K562 treated with DMSO at 1 percent for 24 hours (cell line): Measurements from ENCODE around the gene NENF. TPM values are rescaled to one million over a fixed set of nuclear protein-coding genes. Genes with fewer than 3 reads are reported as not detected.

Source experiments
- total RNA-seq: library from RNA; unstranded; fragments of 300-600 nt; gene quantifications from 2 replicates; pipeline ENCODE4 v1.2.3, GENCODE V29; 2022; ENCODE audit warnings: low read depth; ENCODE audit not compliant: insufficient read depth

Gene NENF
- total RNA-seq, result 83.1 and 89.1 TPM in 2 replicates

DNA sequence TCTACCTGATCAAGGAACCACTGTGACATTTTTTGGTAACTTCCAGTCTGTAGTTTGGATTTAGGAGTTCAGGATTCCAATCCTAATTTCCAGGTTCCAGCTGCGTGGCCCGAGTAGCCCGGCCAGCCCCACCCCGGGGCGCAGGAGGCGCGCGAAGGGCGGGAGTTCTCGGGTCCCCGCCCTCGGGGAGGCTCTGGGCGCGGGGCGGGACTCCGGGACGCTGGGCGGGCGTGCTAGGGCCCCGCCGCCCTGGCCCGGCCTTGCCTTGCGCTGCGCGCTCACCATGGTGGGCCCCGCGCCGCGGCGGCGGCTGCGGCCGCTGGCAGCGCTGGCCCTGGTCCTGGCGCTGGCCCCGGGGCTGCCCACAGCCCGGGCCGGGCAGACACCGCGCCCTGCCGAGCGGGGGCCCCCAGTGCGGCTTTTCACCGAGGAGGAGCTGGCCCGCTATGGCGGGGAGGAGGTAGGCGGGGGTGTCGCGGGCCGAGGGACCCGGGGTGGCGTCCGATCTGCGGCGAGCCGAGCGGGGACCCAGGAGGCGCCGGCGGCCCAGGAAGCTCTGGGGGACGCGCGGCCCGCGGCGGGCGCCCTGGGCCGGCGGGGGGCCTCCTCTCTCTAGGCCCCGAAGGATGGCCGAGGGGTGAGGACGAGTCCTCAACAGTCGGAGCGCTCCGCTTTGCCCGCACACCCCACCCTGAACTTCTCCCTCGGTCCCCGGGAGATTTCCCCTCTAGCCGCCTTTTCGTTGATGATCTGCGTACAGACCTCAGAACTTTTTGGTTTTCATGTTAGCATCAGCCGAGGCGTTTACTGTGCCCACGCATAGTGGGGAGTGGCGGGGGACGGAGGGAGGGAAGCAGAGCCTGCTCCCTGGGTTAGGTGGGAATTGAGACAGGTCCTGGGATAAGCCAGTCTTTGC lies at the start of gene NENF:
TSS of gene NENF (plus strand) at position 260 of the 916 bp plus-strand sequence. CDS start at position 284, 24 bp downstream.

DNA sequence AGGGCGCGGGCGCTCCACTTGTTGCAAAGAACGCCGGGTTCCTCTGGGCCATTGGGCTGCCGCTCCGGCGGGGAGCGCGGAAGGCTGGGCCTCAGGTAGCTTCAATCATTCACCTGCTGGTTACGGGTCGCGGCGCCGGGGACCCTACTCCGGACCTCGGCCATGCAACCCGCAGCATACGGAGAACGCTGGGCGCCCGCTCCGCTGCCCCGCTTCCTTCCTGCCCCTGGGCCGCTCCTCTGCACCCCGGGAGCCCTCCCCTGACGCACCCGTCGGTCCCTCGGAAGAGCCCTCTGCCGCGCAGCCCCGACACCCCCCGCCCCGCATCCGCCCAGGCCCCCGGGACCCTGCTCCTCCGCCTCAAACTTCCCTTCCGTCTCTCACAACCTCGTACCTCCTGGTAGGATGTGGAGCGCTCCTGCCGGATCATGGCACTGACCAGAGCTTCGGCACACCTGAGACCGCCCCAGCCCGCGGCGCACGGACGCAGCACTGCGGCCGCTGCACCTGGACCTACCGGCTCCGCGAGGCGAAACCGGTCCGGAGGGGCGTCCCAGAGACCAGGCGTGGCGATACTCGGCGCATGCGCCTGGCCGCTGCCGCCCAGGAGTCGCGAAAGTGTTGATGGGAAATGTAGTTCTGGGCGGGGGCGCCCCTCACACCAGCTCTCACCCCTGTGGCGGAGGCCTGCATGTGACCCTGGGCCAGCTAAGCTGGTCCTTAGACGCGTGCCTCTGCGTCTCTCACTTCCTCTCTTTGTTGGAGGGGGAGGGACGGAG lies 18.2 kb upstream of the NENF start, which contains the start of gene PACC1:
TSS of gene PACC1 (minus strand) at position 559 of the 779 bp plus-strand sequence. CDS start at position 430, 129 bp downstream.

Other genes with a start within 250 kb of the NENF start
- 53.1 and 58.0 TPM in 2 replicates for gene PPP2R5A, start 147.5 kb upstream of the NENF start, total RNA-seq
- 9.2 and 11.5 TPM in 2 replicates for gene PACC1, start 18.0 kb upstream of the NENF start, total RNA-seq
- gene ATF3, start 175.8 kb downstream of the NENF start, total RNA-seq, result 38.8 and 42.2 TPM in 2 replicates